Hindlimb muscle (tissue), 1 donor: ENCODE results near the gene EGFR. TPM values are rescaled to one million over a fixed set of nuclear protein-coding genes. Genes with fewer than 3 reads are reported as not detected.

Source experiments
- DNase-seq: peaks from one replicate; pipeline ENCODE4 v3.0.0-alpha.2; 2013
- polyA plus RNA-seq: library from polyadenylated mRNA; unstranded; fragments of 120-200 nt; gene quantifications from one replicate; pipeline ENCODE4 v1.2.1, GENCODE V29; 2013; ENCODE audit not compliant: insufficient read length

EGFR gene
- polyA plus RNA-seq, 1 donor = 21.0 TPM

GRCh38 chr7:55174856-55175255, 156.0 kb downstream of the EGFR start:
- no peak for DNase-seq

GRCh38 chr7:55177068-55177530, 158.3 kb downstream of the EGFR start:
- DNase-seq = no peak

- DNase-seq = no peak
These were observed 158.9 kb downstream of the EGFR start for GRCh38 chr7:55177589-55178261.

GRCh38 chr7:55178292-55178862, 159.6 kb downstream of the EGFR start:
- DNase-seq = no peak

GRCh38 chr7:55178863-55179773, 160.3 kb downstream of the EGFR start:
- DNase-seq = no peak

GRCh38 chr7:55179931-55180682, 161.3 kb downstream of the EGFR start:
- DNase-seq = no peak

GRCh38 chr7:55180963-55181542, 162.2 kb downstream of the EGFR start:
- no peak for DNase-seq

GRCh38 chr7:55181762-55182161, 162.9 kb downstream of the EGFR start:
- no peak for DNase-seq

- no peak for DNase-seq
These were observed 165.1 kb downstream of the EGFR start for GRCh38 chr7:55183897-55184296.

- no peak for DNase-seq
These were observed 166.5 kb downstream of the EGFR start for GRCh38 chr7:55185321-55185802.

- DNase-seq = no peak
These were observed 167.3 kb downstream of the EGFR start for GRCh38 chr7:55185941-55186609.

- DNase-seq = no peak
These were observed 169.1 kb downstream of the EGFR start for GRCh38 chr7:55187701-55188491.

- no peak for DNase-seq
These were observed 169.8 kb downstream of the EGFR start for GRCh38 chr7:55188590-55189138.

- no peak for DNase-seq
These were observed 170.4 kb downstream of the EGFR start for GRCh38 chr7:55189146-55189766.

- no peak for DNase-seq
These were observed 171.1 kb downstream of the EGFR start for GRCh38 chr7:55189878-55190436.

- no peak for DNase-seq
These were observed 171.8 kb downstream of the EGFR start for GRCh38 chr7:55190511-55191160.

GRCh38 chr7:55191161-55191925, 172.5 kb downstream of the EGFR start:
- DNase-seq = no peak
